Smooth muscle cell (in vitro differentiated cells): ENCODE data around the gene SCARF2. TPM values are rescaled to one million over a fixed set of nuclear protein-coding genes. Genes with fewer than 3 reads are reported as not detected.

Experiments used
- DNase-seq: peaks from one replicate; lab custom pipeline; 2025; ENCODE audit not compliant: unreplicated experiment; lab: John Stamatoyannopoulos, UW
- H2AFZ ChIP-seq: fragments of 200-600 bp; sonication (generic); 2 replicates; pipeline ENCODE4 v1.6.0; 2016; ENCODE audit warnings: antibody characterized with exemption, low read depth, mild to moderate bottlenecking
- H3F3A ChIP-seq: fragments of 200-600 bp; sonication (generic); 2 replicates; pipeline ENCODE4 v1.6.0; 2017; ENCODE audit warnings: antibody characterized with exemption, low read depth
- H3K27ac ChIP-seq: fragments of 200-600 bp; sonication (generic); 2 replicates; pipeline ENCODE4 v1.5.1; 2016; ENCODE audit warnings: low read depth, mild to moderate bottlenecking
- H3K27me3 ChIP-seq: fragments of 200-600 bp; sonication (generic); 2 replicates; pipeline ENCODE4 v1.6.1; 2016; ENCODE audit warnings: low read depth, mild to moderate bottlenecking
- H3K36me3 ChIP-seq: fragments of 200-600 bp; sonication (generic); 2 replicates; pipeline ENCODE4 v1.5.1; 2016; ENCODE audit warnings: low read depth
- H3K4me1 ChIP-seq: fragments of 200-600 bp; sonication (generic); 2 replicates; pipeline ENCODE4 v1.5.1; 2016; ENCODE audit warnings: low read depth
- H3K4me2 ChIP-seq: fragments of 200-600 bp; sonication (generic); 2 replicates; pipeline ENCODE4 v1.6.0; 2016; ENCODE audit warnings: mild to moderate bottlenecking
- H3K4me3 ChIP-seq: fragments of 200-600 bp; sonication (generic); 2 replicates; pipeline ENCODE4 v1.5.1; 2016; ENCODE audit warnings: mild to moderate bottlenecking
- H3K79me2 ChIP-seq: fragments of 200-600 bp; sonication (generic); 2 replicates; pipeline ENCODE4 v1.6.0; 2016; ENCODE audit warnings: low read depth, mild to moderate bottlenecking
- H3K9ac ChIP-seq: fragments of 200-600 bp; sonication (generic); 2 replicates; pipeline ENCODE4 v1.6.0; 2016; ENCODE audit warnings: low read depth
- H3K9me3 ChIP-seq: fragments of 200-600 bp; sonication (generic); replicated peaks from 2 replicates; pipeline ENCODE4 v1.5.1; 2016; ENCODE audit warnings: low read depth
- H4K20me1 ChIP-seq: fragments of 200-600 bp; sonication (generic); 2 replicates; pipeline ENCODE4 v1.6.0; 2016; ENCODE audit warnings: low read depth
- WGBS: methylation state at CpG from one replicate; pipeline ENCODE4 v1.1.7; 2016; ENCODE audit warnings: low lambda C conversion rate; 5-methylcytosine and 5-hydroxymethylcytosine counted together
- polyA plus RNA-seq: library from polyadenylated mRNA; unstranded; fragments of >200 nt; fragmentation: Nextera tagmentation; extraction: Ambion mirVana; gene quantifications from 2 replicates; pipeline ENCODE4 v1.2.1, GENCODE V29; 2016
- total RNA-seq: library from RNA; depleted of rRNA; stranded (reverse); fragments of >200 nt; gene quantifications from 2 replicates; pipeline ENCODE4 v1.2.3, GENCODE V29; 2014
- TF ChIP-seq, protein P1 (sequence below): fragments of 200-600 bp; sonication (generic); IDR thresholded peaks from 2 replicates; pipeline ENCODE4 v1.5.1; 2017; ENCODE audit warnings: borderline replicate concordance, mild to moderate bottlenecking, antibody characterized with exemption; ENCODE audit not compliant: insufficient read depth, poor library complexity, severe bottlenecking

Gene SCARF2
- total and polyA plus RNA-seq, 2 experiments from 2014 or later = 30.9 to 89.8 TPM

DNA sequence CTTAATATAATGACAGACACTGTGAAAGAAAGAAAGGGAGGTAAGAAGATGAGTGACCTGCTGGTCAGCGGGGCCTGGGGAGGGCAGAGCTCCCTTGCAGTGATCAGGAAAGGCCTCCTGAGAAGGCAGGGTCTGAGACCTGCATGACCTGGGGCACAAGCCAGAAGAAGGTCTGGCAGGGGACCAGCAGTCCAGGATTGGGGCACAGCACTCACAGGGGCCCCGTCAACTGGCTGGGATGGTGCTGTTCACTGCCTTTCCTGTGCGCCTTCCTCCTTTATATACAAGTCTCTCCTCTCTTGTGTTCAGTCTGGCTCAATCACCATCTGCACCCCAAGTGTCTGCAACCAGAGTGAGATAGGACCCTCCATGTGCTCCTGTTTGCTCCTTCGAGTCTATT lies 22.2 kb upstream of the SCARF2 start:
- no peaks in the 10 kb centered on the region for H3K9me3 ChIP-seq
- no peak overlapping the region for H2AFZ ChIP-seq
- H3K27me3 ChIP-seq = no peaks in the 10 kb centered on the region
- no peak overlapping the region for H3K9ac ChIP-seq
- H3K79me2 ChIP-seq = no peaks in the 10 kb centered on the region
- H3K36me3 ChIP-seq = no peaks in the 10 kb centered on the region
- H4K20me1 ChIP-seq = no peaks in the 10 kb centered on the region
- no peak overlapping the region for H3K4me3 ChIP-seq
- TF ChIP-seq, protein P1, sequence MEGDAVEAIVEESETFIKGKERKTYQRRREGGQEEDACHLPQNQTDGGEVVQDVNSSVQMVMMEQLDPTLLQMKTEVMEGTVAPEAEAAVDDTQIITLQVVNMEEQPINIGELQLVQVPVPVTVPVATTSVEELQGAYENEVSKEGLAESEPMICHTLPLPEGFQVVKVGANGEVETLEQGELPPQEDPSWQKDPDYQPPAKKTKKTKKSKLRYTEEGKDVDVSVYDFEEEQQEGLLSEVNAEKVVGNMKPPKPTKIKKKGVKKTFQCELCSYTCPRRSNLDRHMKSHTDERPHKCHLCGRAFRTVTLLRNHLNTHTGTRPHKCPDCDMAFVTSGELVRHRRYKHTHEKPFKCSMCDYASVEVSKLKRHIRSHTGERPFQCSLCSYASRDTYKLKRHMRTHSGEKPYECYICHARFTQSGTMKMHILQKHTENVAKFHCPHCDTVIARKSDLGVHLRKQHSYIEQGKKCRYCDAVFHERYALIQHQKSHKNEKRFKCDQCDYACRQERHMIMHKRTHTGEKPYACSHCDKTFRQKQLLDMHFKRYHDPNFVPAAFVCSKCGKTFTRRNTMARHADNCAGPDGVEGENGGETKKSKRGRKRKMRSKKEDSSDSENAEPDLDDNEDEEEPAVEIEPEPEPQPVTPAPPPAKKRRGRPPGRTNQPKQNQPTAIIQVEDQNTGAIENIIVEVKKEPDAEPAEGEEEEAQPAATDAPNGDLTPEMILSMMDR = no peak
- no peak overlapping the region for H3K4me2 ChIP-seq
- 98% methylated on average over 4 of the region's 4 CpGs for WGBS
- H3K4me1 ChIP-seq = no peaks in the 10 kb centered on the region
- H3K27ac ChIP-seq = no peak overlapping the region
- DNase-seq = no peak
- H3F3A ChIP-seq = no peaks in the 10 kb centered on the region

DNA sequence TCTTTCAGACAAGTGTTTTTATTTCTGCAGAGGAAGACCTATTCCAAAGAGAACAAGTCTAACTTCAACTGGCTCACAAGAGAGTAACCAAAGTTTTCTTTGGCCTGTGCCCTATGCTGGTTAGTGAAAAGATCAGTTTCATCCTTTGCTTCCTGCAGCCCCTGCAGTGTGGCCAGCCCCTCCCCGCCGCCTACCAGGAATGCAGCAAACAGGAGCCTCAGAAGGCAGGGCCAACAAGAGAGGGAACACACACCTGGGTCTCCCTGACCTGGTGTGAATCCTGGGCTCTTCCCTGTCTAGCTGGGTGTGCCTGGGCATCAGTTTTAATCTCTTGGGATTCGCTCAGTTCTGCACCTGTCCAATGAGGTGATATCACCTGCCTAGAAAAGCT lies 21.5 kb upstream of the SCARF2 start:
- no peak for DNase-seq
- 93% methylated on average over 3 of the region's 3 CpGs for WGBS
- TF ChIP-seq, protein P1 = no peak

DNA sequence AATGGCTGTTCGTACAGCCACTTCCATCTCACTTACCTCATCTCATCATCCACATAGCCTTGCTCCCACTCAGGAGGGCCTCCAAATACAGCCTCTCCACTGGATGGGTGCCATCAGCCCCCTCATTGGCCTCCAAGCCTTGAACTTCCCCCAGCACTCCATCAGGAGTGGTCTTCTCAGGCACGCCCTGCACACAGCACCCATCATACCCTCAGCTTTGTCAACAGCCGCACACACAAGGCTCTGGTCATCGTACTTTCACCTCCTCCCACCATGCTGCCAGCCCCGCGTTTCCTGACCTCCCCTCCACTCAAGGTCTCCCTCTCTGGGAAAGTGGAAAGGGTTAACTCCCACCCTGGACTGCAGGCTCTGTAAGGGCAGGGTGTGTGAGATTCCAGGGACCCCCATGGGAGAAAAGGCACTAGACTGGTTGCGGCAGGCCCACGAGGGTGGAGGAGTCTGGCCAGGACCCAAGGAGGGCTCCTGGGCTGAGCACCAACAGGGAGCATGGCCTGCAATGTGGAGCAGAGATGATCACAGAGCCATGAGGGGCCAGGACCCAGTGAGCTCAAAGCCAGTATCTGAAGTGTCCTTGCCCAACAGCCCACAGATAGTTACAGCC lies 21.0 kb upstream of the SCARF2 start:
- no peaks in the 10 kb centered on the region for H3F3A ChIP-seq
- no peaks in the 10 kb centered on the region for H4K20me1 ChIP-seq
- H3K4me2 ChIP-seq = no peak overlapping the region
- H3K27me3 ChIP-seq = no peaks in the 10 kb centered on the region
- H3K27ac ChIP-seq = no peak overlapping the region
- H2AFZ ChIP-seq = no peak overlapping the region
- H3K79me2 ChIP-seq = no peaks in the 10 kb centered on the region
- 93% methylated on average over 8 of the region's 8 CpGs for WGBS
- no peak overlapping the region for H3K9ac ChIP-seq
- DNase-seq = no peak
- H3K4me3 ChIP-seq = no peak overlapping the region
- no peaks in the 10 kb centered on the region for H3K36me3 ChIP-seq
- TF ChIP-seq, protein P1 = no peak
- H3K4me1 ChIP-seq = no peaks in the 10 kb centered on the region
- no peaks in the 10 kb centered on the region for H3K9me3 ChIP-seq

More for the DNA sequence above, 21.5 kb upstream of the SCARF2 start:
- Histone ChIP-seq H3K27me3 (no peaks in the 10 kb centered on the region), H4K20me1 (no peaks in the 10 kb centered on the region), H3K9ac (no peak overlapping the region), H3K27ac (no peak overlapping the region), H3K36me3 (no peaks in the 10 kb centered on the region), H3K79me2 (no peaks in the 10 kb centered on the region), H3K4me1 (no peaks in the 10 kb centered on the region), H3F3A (no peaks in the 10 kb centered on the region), H2AFZ (no peak overlapping the region), H3K9me3 (no peaks in the 10 kb centered on the region), H3K4me2 (no peak overlapping the region), H3K4me3 (no peak overlapping the region)
